CD4-positive, alpha-beta T cell treated with Interleukin-12 subunit alpha and Interleukin-12 subunit beta, for 1 hour (primary cell): Measurements from ENCODE around the gene ERF.
"Not testable (repeated sequence)": the region's sequence is repeated elsewhere in the genome, so short reads cannot be mapped to it uniquely, and the experiment has no call there.

Source experiments
- DNase-seq: peaks from one replicate; pipeline ENCODE4 v3.0.0-alpha.2; 2020

The ERF gene

GRCh38 chr19:42273407-42274064 lies 18.6 kb upstream of the ERF start:
- no peak for DNase-seq

GRCh38 chr19:42272989-42273406 lies 18.1 kb upstream of the ERF start:
- no peak for DNase-seq

- DNase-seq: no peak
These were observed 17.6 kb upstream of the ERF start for GRCh38 chr19:42272535-42272897.

- no peak for DNase-seq
These were observed 17.1 kb upstream of the ERF start for GRCh38 chr19:42271861-42272534.

GRCh38 chr19:42271045-42271419 lies 16.1 kb upstream of the ERF start:
- DNase-seq: no peak

- peak; percentile 86 for DNase-seq
These were observed 15.6 kb upstream of the ERF start for GRCh38 chr19:42270346-42271044.

GRCh38 chr19:42269478-42270345 lies 14.8 kb upstream of the ERF start:
- peak; percentile 61 for DNase-seq

GRCh38 chr19:42268704-42269477 lies 14.0 kb upstream of the ERF start, which contains the start of gene CIC:
Gene CIC, plus strand, starts transcription at chr19:42269252. Its CDS starts 2,532 bp downstream, at chr19:42271784.
- peak; percentile 100 for DNase-seq

- peak; percentile 100 for DNase-seq
These were observed 13.3 kb upstream of the ERF start for GRCh38 chr19:42268142-42268703.

GRCh38 chr19:42267644-42268141 lies 12.8 kb upstream of the ERF start:
- DNase-seq: no peak

GRCh38 chr19:42266928-42267603 lies 12.1 kb upstream of the ERF start:
- DNase-seq: not testable (repeated sequence)

- not testable (repeated sequence) for DNase-seq
These were observed 11.2 kb upstream of the ERF start for GRCh38 chr19:42266105-42266504.

- DNase-seq: no peak
These were observed 6.8 kb upstream of the ERF start for GRCh38 chr19:42261763-42262162.

- not testable (repeated sequence) for DNase-seq
These were observed 2.9 kb upstream of the ERF start for GRCh38 chr19:42257842-42258241.

GRCh38 chr19:42255766-42256745 lies 1.1 kb upstream of the ERF start:
- DNase-seq: no peak

- DNase-seq: peak; percentile 78
These were observed 659 bp downstream of the ERF start for GRCh38 chr19:42254089-42254849.

GRCh38 chr19:42253245-42254088 lies 1.5 kb downstream of the ERF start:
- peak; percentile 62 for DNase-seq
